ENCODE measurements around the gene NFYB.

- TF ChIP-seq CTCF (IDR thresholded peaks at IDR 0.05) (no peak), POLR2A (IDR thresholded peaks at IDR 0.05) (no peak)
Measured at GRCh38 chr12:104164634-104165033, 26.6 kb upstream of the NFYB start.
